ENCODE measurements around the gene OPN3.

- TF ChIP-seq POLR2A (IDR thresholded peaks at IDR 0.05) (no peak), CTCF (IDR thresholded peaks at IDR 0.05 in 4 of 5, conservative IDR thresholded peaks at IDR 0.05 in 1 of 5) (no peak)
Measured at GRCh38 chr1:241555526-241555925, 84.6 kb downstream of the OPN3 start.
